Measurements from ENCODE around the gene JPT1.
"Not testable (repeated sequence)": the region's sequence is repeated elsewhere in the genome, so short reads cannot be mapped to it uniquely, and the experiment has no call there.

DNA sequence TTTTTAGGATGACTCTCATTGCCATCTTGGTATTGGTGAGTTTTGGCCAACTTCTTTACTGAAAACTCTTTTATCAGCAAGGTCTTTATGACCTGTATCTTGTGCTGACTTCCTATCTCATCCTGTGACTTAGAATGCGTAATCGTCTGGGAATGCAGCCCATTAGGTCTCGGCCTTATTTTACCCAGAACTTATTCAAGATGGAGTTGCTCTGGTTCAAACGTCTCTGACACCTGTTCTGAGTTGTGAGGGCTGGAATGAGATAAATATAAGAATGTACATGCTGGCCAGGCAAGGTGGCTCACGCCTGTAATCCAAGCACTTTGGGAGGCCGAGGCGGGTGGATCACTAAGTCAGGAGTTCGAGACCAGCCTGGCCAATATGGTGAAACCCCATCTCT lies 4.2 kb upstream of the JPT1 start:
- TF ChIP-seq, protein P1, sequence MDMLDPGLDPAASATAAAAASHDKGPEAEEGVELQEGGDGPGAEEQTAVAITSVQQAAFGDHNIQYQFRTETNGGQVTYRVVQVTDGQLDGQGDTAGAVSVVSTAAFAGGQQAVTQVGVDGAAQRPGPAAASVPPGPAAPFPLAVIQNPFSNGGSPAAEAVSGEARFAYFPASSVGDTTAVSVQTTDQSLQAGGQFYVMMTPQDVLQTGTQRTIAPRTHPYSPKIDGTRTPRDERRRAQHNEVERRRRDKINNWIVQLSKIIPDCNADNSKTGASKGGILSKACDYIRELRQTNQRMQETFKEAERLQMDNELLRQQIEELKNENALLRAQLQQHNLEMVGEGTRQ (IDR thresholded peaks at IDR 0.05; ENCODE audit: borderline replicate concordance, low read depth, low read length): not testable (repeated sequence)
- TF ChIP-seq, protein P2, sequence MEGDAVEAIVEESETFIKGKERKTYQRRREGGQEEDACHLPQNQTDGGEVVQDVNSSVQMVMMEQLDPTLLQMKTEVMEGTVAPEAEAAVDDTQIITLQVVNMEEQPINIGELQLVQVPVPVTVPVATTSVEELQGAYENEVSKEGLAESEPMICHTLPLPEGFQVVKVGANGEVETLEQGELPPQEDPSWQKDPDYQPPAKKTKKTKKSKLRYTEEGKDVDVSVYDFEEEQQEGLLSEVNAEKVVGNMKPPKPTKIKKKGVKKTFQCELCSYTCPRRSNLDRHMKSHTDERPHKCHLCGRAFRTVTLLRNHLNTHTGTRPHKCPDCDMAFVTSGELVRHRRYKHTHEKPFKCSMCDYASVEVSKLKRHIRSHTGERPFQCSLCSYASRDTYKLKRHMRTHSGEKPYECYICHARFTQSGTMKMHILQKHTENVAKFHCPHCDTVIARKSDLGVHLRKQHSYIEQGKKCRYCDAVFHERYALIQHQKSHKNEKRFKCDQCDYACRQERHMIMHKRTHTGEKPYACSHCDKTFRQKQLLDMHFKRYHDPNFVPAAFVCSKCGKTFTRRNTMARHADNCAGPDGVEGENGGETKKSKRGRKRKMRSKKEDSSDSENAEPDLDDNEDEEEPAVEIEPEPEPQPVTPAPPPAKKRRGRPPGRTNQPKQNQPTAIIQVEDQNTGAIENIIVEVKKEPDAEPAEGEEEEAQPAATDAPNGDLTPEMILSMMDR (IDR thresholded peaks at IDR 0.05): not testable (repeated sequence)
- not testable (repeated sequence) for TF ChIP-seq TEAD4 (IDR thresholded peaks at IDR 0.05; ENCODE audit: borderline replicate concordance, insufficient read depth)
- TF ChIP-seq, protein P3, sequence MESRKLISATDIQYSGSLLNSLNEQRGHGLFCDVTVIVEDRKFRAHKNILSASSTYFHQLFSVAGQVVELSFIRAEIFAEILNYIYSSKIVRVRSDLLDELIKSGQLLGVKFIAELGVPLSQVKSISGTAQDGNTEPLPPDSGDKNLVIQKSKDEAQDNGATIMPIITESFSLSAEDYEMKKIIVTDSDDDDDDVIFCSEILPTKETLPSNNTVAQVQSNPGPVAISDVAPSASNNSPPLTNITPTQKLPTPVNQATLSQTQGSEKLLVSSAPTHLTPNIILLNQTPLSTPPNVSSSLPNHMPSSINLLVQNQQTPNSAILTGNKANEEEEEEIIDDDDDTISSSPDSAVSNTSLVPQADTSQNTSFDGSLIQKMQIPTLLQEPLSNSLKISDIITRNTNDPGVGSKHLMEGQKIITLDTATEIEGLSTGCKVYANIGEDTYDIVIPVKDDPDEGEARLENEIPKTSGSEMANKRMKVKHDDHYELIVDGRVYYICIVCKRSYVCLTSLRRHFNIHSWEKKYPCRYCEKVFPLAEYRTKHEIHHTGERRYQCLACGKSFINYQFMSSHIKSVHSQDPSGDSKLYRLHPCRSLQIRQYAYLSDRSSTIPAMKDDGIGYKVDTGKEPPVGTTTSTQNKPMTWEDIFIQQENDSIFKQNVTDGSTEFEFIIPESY (IDR thresholded peaks at IDR 0.05; ENCODE audit: borderline replicate concordance, low read depth): not testable (repeated sequence)
